GM15510 (cell line): ENCODE results near the gene DNAH17.

Source experiments
- POLR2A ChIP-seq: IDR thresholded peaks from 3 replicates; pipeline ENCODE4 v1.6.1; 2011; ENCODE audit warnings: borderline replicate concordance; ENCODE audit not compliant: insufficient read length; ENCODE audit errors: extremely low read depth

The DNAH17 gene

DNA sequence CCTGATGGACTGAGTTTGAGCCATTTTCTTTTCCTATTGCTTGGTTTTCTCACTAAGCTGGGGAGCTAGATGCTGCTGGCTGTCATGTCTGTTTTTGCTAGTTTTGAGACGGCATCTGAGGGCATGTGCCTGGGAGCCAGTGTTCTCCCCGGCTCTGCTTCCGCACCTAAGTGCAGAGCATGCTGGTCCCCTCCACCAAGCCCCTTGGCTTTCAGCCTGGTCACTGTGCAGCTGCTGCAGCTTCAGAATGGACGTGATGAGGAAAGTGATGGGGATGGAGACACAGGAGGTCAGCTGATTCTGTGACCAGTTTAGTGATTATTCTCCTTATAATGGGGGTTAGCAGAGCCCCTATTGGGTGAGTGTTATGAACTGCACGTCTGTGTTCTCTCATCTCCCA lies 28.5 kb downstream of the DNAH17 start:
- TF ChIP-seq POLR2A: no peak

DNA sequence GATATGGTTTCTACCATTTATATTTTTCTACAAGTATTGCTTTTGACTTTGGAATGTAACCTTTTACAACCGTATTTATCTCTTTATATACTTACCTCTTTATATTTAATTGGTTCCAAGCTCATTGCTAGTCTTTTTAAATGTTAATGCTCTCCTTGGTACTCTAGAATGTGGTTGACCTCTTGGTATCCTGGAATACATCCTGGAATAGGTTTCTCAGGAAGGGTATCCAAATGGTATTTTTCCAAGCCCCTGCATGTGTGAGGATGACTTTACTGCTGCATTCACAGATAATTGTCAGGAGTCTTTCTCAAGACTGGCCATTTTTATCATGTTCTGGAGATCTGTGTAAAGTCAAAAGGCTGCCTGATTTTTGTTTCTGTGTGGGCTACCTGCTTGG lies 30.2 kb downstream of the DNAH17 start:
- TF ChIP-seq POLR2A: no peak

DNA sequence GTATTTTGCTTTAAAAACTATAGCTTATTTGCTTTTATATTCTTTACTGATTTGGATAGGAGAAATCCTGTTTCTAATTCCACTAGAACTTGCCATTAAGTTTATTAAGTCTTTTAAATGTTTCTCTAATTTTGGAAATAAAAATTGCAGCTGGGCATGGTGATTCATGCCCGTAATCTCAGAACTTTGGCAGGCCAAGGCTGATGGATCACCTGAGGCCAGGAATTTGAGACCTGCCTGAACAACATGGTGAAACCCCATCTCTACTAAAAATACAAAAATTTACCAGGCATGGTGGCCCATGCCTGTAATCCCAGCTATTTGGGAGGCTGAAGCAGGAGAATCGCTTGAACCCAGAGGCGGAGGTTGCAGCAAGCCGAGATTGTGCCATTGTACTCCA lies 30.7 kb downstream of the DNAH17 start:
- no peak for TF ChIP-seq POLR2A

DNA sequence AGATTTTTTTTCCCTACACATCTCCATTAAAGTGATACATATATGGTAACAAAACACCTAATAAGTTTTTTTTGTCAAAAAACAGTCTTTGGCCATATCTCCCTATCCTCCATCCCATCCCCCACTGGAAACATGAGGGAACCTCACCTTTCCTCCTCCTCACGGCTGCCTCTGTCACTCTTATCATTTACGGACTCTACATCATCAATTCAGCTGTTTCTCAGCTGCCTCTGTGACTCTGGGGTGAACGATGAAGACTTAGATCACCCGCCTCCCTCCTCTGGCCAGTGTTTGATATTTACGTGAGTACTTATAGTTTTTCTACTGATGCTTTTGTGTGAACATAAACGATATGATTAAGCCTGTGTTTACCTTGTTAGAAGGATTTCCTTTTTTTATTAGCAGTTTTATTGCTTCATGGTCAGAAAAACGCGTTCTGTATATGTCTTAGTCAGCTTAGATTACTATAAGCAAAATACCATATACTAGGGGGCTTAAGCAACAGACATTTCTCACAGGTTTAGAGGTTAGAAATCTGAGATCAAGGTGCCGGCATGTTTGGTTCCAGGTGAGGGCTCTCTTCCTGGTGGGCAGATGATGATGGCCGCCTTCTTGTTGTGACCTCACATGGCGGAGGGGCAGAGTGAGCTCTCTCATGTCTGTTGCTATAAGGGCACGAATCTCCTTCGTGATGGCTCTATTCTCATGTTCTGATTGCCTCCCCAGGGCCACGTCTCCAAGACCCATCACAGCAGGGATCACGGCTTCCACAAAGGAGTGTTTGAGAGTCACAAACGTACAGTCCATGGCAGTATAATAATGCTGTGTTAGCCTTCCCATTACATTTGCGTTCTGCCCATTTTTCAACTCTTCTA lies 32.1 kb downstream of the DNAH17 start:
- TF ChIP-seq POLR2A: no peak

DNA sequence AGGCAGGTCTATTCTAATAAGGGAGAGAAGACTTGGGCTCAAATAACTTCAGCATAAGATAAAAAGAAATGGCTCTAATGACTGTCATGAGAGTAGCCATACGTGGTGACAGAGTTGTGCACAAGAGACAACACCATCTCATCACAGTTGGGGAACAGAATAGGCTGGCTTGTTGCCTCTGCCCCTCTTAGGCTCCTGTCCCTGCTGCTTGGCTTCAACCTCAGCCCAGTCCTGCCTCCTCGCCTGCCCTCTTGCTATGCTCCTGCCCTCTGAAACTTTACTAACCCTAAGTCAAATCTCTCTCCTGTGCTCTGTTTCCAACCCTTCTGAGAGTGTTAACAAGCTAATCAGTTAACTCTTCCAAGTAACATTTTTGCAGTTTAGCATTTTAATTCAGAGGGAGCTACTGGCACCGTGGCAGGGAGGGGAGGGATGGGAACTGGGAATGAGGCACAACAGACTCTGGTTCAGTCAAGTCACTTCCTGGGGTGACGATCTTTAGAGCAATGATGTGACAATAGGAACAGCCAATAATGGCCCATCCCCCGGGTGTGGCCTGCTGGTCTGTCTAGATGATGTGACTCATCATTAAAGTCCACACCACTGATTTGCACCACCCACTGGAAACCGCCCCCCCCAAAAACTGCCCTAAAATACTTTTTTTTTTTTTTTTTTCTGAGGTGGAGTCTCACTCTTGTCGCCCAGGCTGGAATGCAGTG lies 35.5 kb downstream of the DNAH17 start:
- no peak for TF ChIP-seq POLR2A

DNA sequence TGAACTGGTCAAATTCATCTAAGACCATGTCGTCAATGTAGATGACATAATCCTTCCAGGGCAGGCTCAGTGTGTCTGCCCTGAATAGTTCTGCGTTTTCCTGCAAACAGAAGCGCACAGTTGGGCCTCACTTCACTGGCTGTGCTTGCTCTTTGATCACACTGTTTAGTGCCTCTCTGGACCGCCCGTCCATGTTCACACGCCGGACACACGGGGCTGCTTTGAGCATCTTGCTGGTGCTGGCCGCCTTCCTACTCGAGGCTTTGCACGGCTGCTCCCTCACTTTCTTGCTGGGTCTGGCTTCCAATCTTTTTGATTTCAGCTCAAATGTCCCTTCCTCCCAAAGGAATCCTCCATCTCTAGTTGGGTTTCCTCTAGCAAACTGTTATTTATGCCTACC lies 37.4 kb downstream of the DNAH17 start:
- TF ChIP-seq POLR2A: no peak

DNA sequence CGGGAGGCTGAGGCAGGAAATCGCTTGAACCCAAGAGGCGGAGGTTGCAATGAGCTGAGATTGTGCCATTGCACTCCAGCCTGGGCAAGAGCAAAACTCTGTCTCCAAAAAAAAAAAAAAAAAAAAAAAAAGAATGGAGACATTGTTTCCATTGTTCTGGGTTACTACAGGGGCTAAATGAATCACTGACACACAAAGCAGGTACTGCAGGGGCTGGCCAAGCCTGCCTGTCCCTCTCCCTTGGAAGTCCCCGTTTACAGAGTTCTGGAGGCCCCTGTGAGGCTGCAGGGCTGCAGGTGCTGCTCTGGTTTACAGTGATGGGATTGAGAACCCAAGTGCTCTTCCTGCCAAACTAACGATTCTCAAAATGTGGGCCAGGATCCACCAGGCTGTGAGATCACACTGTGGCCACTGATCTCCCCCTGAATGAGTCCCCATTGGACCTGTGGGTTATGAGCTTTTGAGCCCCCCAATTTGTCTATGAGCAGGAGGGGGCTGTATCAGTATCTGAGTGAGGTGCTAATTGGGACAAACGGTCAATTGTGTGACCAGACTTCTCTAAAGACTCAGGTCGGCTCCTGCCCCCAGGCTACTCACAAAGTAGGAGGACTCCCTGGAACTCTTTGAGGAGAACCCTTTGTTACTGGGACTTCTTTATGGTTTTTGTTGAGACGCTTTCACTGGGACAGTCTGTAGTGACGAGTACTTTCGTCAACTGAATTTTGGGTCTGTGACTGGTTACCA lies 39.0 kb downstream of the DNAH17 start:
- no peak for TF ChIP-seq POLR2A

DNA sequence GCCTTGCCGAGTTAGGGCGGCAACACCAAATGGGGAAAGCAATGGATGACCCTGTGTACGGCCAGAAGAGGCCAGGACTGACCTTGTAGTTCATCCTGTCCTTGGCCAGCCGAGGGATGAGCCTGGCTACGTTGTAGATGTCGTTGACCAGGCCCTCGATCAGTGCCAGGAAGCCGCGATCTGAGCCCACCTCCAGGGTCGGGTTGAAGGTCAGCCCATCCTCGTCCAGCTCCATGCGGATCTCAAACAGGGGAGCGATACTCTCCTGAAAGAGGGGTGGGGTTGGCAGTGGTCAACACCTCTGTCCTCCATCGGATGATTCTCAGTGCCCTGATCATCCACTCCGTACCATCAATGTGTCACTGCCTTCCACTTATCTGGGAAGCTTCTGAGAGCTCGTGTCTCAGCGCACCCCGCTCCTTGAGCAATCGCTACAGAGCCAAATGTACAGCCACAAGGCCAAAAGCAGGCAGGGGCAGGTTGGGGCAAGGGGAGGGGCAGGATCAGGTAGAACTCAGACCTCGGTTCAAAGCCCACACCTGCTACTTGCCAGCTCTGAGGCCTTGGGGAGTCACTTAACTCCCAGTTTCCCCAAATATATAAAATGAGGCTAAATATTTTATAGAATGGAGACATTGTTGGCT lies 39.9 kb downstream of the DNAH17 start:
- TF ChIP-seq POLR2A: no peak

DNA sequence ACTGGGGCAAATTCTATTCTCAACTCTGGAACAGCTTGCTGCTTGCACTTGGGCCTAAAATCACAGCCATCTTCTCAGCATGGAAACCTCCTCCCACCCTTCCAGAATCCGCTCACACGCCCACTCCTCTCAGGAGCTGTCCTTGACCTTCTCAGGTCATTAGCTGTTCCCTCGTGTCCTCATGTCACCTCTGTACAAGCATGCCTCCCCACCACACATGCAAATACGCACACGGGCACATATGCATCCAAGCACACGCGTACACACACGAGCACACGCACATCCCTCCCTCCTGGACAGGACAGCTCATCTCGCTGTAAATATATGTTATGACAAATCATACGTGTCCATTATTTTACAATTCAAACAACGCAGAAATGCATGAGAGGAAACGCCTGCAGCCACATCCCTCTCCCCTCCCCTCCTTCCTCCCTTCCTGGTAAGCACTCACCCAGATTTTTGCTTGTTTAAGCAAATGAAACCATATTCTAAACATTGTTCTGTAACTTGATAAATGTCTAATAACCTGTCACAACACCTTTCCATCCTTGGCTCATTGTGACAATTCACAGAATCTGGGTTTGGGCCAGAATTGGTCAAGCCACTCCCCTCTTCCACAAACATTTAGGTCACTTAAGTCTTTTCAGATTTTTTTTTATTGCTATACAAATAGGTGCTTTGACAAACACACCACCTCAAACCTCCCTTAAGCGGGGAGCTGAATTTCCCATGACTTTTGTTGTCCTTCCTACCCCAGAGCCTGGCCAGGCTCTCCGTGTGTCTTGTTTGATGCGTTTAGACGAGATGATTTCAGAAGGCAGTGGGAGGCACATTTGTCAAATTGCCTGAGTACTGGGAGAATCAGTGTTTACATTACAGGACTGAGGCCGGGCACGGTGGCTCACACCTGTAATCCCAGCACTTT lies 41.7 kb downstream of the DNAH17 start:
- no peak for TF ChIP-seq POLR2A

DNA sequence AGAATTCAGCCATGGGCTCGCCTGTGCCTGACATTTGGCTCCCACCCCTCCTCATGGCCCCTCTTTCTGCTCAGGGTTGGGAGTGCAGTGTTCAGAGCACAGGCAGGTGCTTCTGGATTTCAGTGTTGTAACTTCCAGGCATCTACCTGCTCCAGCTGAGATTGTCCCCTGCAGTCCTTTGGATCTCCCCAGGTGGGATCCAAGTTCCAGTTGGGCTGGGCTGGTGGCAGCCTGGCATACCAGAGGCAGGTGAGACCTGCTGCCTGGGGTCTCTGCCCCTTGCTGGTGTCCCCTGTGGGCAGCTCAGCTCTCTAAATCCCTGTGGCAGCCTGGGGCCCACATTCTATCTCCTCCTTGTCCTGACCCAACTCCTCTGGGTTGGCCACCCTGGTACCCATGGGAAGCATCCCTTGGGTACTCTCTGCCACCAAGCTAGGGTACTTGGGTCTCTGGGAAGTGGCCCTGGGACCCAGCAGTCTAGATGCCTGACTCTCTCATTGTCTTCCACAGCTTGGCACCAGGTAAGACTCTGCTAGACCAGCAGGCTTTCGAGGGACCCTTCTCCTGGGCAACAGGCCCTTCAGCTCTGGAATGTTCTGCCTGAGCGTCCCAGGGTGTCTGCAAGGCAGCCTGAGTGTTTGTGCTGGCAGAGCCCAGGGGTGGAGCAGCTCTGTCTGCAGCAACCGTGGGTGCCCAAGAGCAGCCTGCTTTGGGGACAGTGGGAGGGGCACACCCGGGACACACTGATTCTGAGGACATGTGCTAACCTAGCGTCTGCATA lies 42.5 kb downstream of the DNAH17 start:
- TF ChIP-seq POLR2A: no peak

DNA sequence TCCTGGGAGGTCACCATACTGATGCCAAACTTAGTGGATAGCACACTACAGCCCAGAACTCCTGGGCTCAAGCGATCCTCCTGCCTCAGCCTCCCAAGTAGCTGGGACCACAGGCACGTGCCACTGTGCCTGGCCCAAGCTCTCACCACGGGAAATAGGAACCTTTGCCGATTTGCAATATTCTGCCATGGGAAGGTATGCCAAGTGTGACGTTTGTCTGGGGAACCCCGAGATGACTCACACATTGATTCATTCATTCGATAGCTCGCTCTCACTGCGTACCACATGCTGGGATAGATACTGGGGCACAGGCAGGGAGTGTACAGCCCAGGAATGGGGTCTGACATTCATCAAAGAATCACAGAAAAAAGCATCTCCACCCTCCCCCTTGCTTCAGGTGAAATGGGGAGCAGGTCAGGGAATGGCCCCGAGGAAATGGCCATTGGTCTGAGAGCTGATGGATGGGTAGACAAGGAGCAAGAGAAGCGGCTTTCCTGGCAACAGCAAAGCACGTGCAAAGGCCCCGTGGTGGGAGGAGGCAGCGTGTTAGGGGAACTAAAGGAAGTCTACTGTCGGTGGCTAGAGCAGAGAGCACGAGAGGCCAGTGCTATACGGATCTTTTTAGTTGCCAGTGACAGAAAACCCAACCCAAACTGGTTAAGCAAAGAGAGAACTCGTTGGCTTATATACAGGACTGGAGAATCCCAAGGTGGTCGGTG lies 44.1 kb downstream of the DNAH17 start:
- no peak for TF ChIP-seq POLR2A

DNA sequence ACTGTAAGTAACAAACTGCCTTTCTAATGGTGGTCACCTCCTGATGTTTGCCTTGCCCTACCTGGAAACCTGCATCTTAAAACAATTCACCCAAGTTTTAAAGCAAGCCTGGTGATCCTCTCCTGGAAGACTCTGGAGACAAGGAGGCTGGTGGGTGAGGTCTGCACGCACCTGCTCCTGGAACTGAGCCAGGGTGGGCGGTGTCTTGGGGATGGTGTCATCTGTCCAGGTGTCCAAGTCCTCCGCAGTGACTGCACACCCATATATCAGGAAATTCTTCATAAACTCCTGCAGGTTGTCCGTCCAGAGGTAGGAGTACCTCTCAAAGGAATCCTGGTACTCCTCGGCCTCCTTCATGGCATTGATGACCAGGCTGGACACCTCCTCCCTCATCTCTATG lies 44.9 kb downstream of the DNAH17 start:
- no peak for TF ChIP-seq POLR2A
